Mucosa of stomach (tissue), 1 donor: Measurements from ENCODE around the gene ZNF280B.
A peak's percentile ranks its signal among the peaks of the same experiment; 100 is the strongest.
"Not testable (repeated sequence)": the region's sequence is repeated elsewhere in the genome, so short reads cannot be mapped to it uniquely, and the experiment has no call there.

Source experiments
- H3K27me3 ChIP-seq: one replicate; pipeline ENCODE4 v1.7.0; 2013; ENCODE audit warnings: mild to moderate bottlenecking, low read length; ENCODE audit not compliant: control insufficient read depth, insufficient read depth
- H3K36me3 ChIP-seq: one replicate; pipeline ENCODE4 v1.7.0; 2013; ENCODE audit warnings: low read length; ENCODE audit not compliant: control insufficient read depth, insufficient read depth
- H3K4me1 ChIP-seq: one replicate; pipeline ENCODE4 v1.7.0; 2013; ENCODE audit warnings: mild to moderate bottlenecking, low read length; ENCODE audit not compliant: control insufficient read depth, insufficient read depth
- H3K4me3 ChIP-seq: one replicate; pipeline ENCODE4 v1.7.0; 2013; ENCODE audit warnings: low read length
- H3K9ac ChIP-seq: one replicate; pipeline ENCODE4 v1.7.0; 2013; ENCODE audit warnings: mild to moderate bottlenecking, low read length, moderate library complexity
- H3K9me3 ChIP-seq: one replicate; pipeline ENCODE4 v1.7.0; 2013; ENCODE audit warnings: mild to moderate bottlenecking, low read length, moderate library complexity; ENCODE audit not compliant: control insufficient read depth
- donor health status: Pancreatic carcinoma.

The ZNF280B gene

GRCh38 chr22:22515890-22516289 lies 7.3 kb upstream of the ZNF280B start:
- peaks cover 4% of the 10 kb centered on the region for H3K4me1 ChIP-seq
- H3K9me3 ChIP-seq = no peaks in the 10 kb centered on the region
- no peak overlapping the region for H3K4me3 ChIP-seq
- no peaks in the 10 kb centered on the region for H3K36me3 ChIP-seq
- H3K27me3 ChIP-seq = no peaks in the 10 kb centered on the region
- H3K9ac ChIP-seq = no peak overlapping the region

- not testable (repeated sequence) for H3K9me3 ChIP-seq, H3K36me3 ChIP-seq, H3K9ac ChIP-seq, H3K4me1 ChIP-seq, H3K4me3 ChIP-seq, H3K27me3 ChIP-seq
Measured at GRCh38 chr22:22514431-22514830, 5.9 kb upstream of the ZNF280B start.

GRCh38 chr22:22513619-22514018 lies 5.1 kb upstream of the ZNF280B start:
- H3K4me3 ChIP-seq = no peak overlapping the region
- H3K4me1 ChIP-seq = no peaks in the 10 kb centered on the region
- no peaks in the 10 kb centered on the region for H3K9me3 ChIP-seq
- no peaks in the 10 kb centered on the region for H3K27me3 ChIP-seq
- no peaks in the 10 kb centered on the region for H3K36me3 ChIP-seq
- no peak overlapping the region for H3K9ac ChIP-seq

GRCh38 chr22:22512951-22513350 lies 4.4 kb upstream of the ZNF280B start:
- no peak overlapping the region for H3K4me3 ChIP-seq

GRCh38 chr22:22510833-22511232 lies 2.3 kb upstream of the ZNF280B start:
- H3K4me1 ChIP-seq, H3K4me3 ChIP-seq, H3K9me3 ChIP-seq, H3K27me3 ChIP-seq, H3K36me3 ChIP-seq, H3K9ac ChIP-seq: not testable (repeated sequence)

More at GRCh38 chr22:22512951-22513350, 4.4 kb upstream of the ZNF280B start:
- Histone ChIP-seq H3K36me3 (no peaks in the 10 kb centered on the region), H3K9ac (no peak overlapping the region), H3K27me3 (no peaks in the 10 kb centered on the region), H3K4me1 (no peaks in the 10 kb centered on the region), H3K9me3 (no peaks in the 10 kb centered on the region)

GRCh38 chr22:22509912-22510311 lies 1.4 kb upstream of the ZNF280B start:
- H3K9ac ChIP-seq, H3K27me3 ChIP-seq, H3K4me1 ChIP-seq, H3K4me3 ChIP-seq, H3K9me3 ChIP-seq, H3K36me3 ChIP-seq: not testable (repeated sequence)

- peak overlapping the region; percentile 51 for H3K9ac ChIP-seq
- no peaks in the 10 kb centered on the region for H3K36me3 ChIP-seq
- no peaks in the 10 kb centered on the region for H3K4me1 ChIP-seq
- peak overlapping the region; percentile 21 for H3K4me3 ChIP-seq
- no peaks in the 10 kb centered on the region for H3K27me3 ChIP-seq
- H3K9me3 ChIP-seq = no peaks in the 10 kb centered on the region
Measured at GRCh38 chr22:22507743-22508273, 734 bp downstream of the ZNF280B start.

- no peaks in the 10 kb centered on the region for H3K27me3 ChIP-seq
- H3K9ac ChIP-seq = no peak overlapping the region
- no peaks in the 10 kb centered on the region for H3K4me1 ChIP-seq
- no peak overlapping the region for H3K4me3 ChIP-seq
- no peaks in the 10 kb centered on the region for H3K9me3 ChIP-seq
- H3K36me3 ChIP-seq = no peaks in the 10 kb centered on the region
Measured at GRCh38 chr22:22506736-22507135, 1.8 kb downstream of the ZNF280B start.

- Histone ChIP-seq H3K9ac (no peak overlapping the region), H3K4me1 (no peaks in the 10 kb centered on the region), H3K27me3 (no peaks in the 10 kb centered on the region), H3K36me3 (no peaks in the 10 kb centered on the region), H3K9me3 (no peaks in the 10 kb centered on the region), H3K4me3 (no peak overlapping the region)
Measured at GRCh38 chr22:22498267-22498666, 10.3 kb downstream of the ZNF280B start.

GRCh38 chr22:22491589-22491988 lies 17.0 kb downstream of the ZNF280B start:
- H3K9ac ChIP-seq, H3K4me1 ChIP-seq, H3K4me3 ChIP-seq, H3K36me3 ChIP-seq, H3K9me3 ChIP-seq, H3K27me3 ChIP-seq: not testable (repeated sequence)

GRCh38 chr22:22488736-22489135 lies 19.8 kb downstream of the ZNF280B start:
- Histone ChIP-seq H3K9me3 (no peaks in the 10 kb centered on the region), H3K9ac (no peak overlapping the region), H3K27me3 (no peaks in the 10 kb centered on the region), H3K36me3 (no peaks in the 10 kb centered on the region), H3K4me1 (no peaks in the 10 kb centered on the region), H3K4me3 (no peak overlapping the region)

GRCh38 chr22:22487869-22488597 lies 20.5 kb downstream of the ZNF280B start:
- no peaks in the 10 kb centered on the region for H3K4me1 ChIP-seq
- no peaks in the 10 kb centered on the region for H3K27me3 ChIP-seq
- H3K36me3 ChIP-seq = no peaks in the 10 kb centered on the region

GRCh38 chr22:22487059-22487458 lies 21.5 kb downstream of the ZNF280B start:
- H3K4me1 ChIP-seq = no peaks in the 10 kb centered on the region
- no peaks in the 10 kb centered on the region for H3K9me3 ChIP-seq
- H3K9ac ChIP-seq = no peak overlapping the region
- no peak overlapping the region for H3K4me3 ChIP-seq
- no peaks in the 10 kb centered on the region for H3K27me3 ChIP-seq
- no peaks in the 10 kb centered on the region for H3K36me3 ChIP-seq

More at GRCh38 chr22:22487869-22488597, 20.5 kb downstream of the ZNF280B start:
- Histone ChIP-seq H3K9ac (no peak overlapping the region), H3K9me3 (no peaks in the 10 kb centered on the region), H3K4me3 (no peak overlapping the region)
